Caco-2 (cell line): ENCODE measurements around the gene OASL. TPM values are rescaled to one million over a fixed set of nuclear protein-coding genes. Genes with fewer than 3 reads are reported as not detected.
A peak's percentile ranks its signal among the peaks of the same experiment; 100 is the strongest.
"Not testable (repeated sequence)": the region's sequence is repeated elsewhere in the genome, so short reads cannot be mapped to it uniquely, and the experiment has no call there.

ENCODE experiments used
- BruUV-seq: library from RNA; stranded (reverse); fragments of 400-500 nt; replicated peaks from 2 replicates; lab custom pipeline; 2021; lab: Mats Ljungman, UMichigan
- CTCF ChIA-PET: fragments of 300-600 bp; sonication (Branson Sonifier 250); formaldehyde crosslinking; loops from one replicate; lab custom pipeline; 2022; ENCODE audit warnings: antibody characterized with exemption; lab: Charles Lee
- POLR2A ChIA-PET: fragments of 300-600 bp; sonication (Branson Sonifier 250); formaldehyde crosslinking; loops from one replicate; lab custom pipeline; 2022; ENCODE audit warnings: antibody characterized with exemption; lab: Charles Lee
- DNase-seq, 2 experiments: peaks; one replicate each; pipeline versions ENCODE4 v3.0.0 to v3.0.0-alpha.2; 2020 to 2022
- H3K27me3 ChIP-seq: replicated peaks from 2 replicates; pipeline ENCODE4 v1.6.0; 2011; ENCODE audit warnings: low read length; ENCODE audit not compliant: control insufficient read depth, insufficient read depth
- H3K36me3 ChIP-seq: 2 replicates; pipeline ENCODE4 v1.5.1; 2011; ENCODE audit warnings: low read length; ENCODE audit not compliant: control insufficient read depth, insufficient read depth
- H3K4me1 ChIP-seq: fragments of 250-450 bp; sonication (Bioruptor Pico); 2 replicates; pipeline ENCODE4 v1.5.1; 2020; ENCODE audit warnings: mild to moderate bottlenecking
- H3K4me3 ChIP-seq: 2 replicates; pipeline ENCODE4 v1.5.1; 2011; ENCODE audit warnings: low read depth, mild to moderate bottlenecking, control low read depth, low read length
- H3K9me3 ChIP-seq: fragments of 250-450 bp; sonication (Bioruptor Pico); 2 replicates; pipeline ENCODE4 v1.5.1; 2020; ENCODE audit warnings: mild to moderate bottlenecking, moderate library complexity
- H3K27ac Mint-ChIP-seq: one replicate; pipeline ENCODE4 v1.8.0; 2022; ENCODE audit warnings: mixed read lengths; ENCODE audit not compliant: unreplicated experiment
- H3K27me3 Mint-ChIP-seq: one replicate; pipeline ENCODE4 v1.8.0; 2022; ENCODE audit warnings: mixed read lengths; ENCODE audit not compliant: insufficient read depth, unreplicated experiment
- H3K36me3 Mint-ChIP-seq: one replicate; pipeline ENCODE4 v1.8.0; 2022; ENCODE audit warnings: mild to moderate bottlenecking, mixed read lengths; ENCODE audit not compliant: insufficient read depth, unreplicated experiment
- H3K4me1 Mint-ChIP-seq: one replicate; pipeline ENCODE4 v1.8.0; 2022; ENCODE audit warnings: low read depth, mixed read lengths; ENCODE audit not compliant: unreplicated experiment
- H3K4me3 Mint-ChIP-seq: one replicate; pipeline ENCODE4 v1.8.0; 2022; ENCODE audit warnings: mild to moderate bottlenecking, moderate library complexity, mixed read lengths; ENCODE audit not compliant: unreplicated experiment
- H3K9me3 Mint-ChIP-seq: one replicate; pipeline ENCODE4 v1.8.0; 2022; ENCODE audit warnings: mixed read lengths; ENCODE audit not compliant: unreplicated experiment
- intact Hi-C: fragments of 100-400 bp; cut with micrococcal nuclease; formaldehyde crosslinking; loops from one replicate; pipeline ENCODE4 v1.10.0; 2022; ENCODE audit not compliant: unreplicated experiment
- total RNA-seq: library from RNA; stranded (reverse); gene quantifications from 2 replicates; pipeline ENCODE4 v1.2.3, GENCODE V29; 2022
- TF ChIP-seq, protein P1 (sequence below), 2 experiments: fragments of 200-600 bp in 1 of 2; IDR thresholded peaks; 1 replicate in 1 of 2; 2 replicates in 1 of 2; pipeline versions ENCODE4 v1.5.1 to v1.8.0; 2011 to 2022; ENCODE audit warnings: antibody characterized with exemption in 1 of 2, control low read depth in 1 of 2, inconsistent platforms in 1 of 2, low read depth in 1 of 2, low read length in 1 of 2, mild to moderate bottlenecking in 1 of 2, moderate library complexity in 1 of 2; ENCODE audit not compliant: insufficient read depth in 1 of 2, severe bottlenecking in 1 of 2, unreplicated experiment in 1 of 2

OASL gene
- total RNA-seq, 1 experiment from 2014 or later: 0.11 TPM

DNA sequence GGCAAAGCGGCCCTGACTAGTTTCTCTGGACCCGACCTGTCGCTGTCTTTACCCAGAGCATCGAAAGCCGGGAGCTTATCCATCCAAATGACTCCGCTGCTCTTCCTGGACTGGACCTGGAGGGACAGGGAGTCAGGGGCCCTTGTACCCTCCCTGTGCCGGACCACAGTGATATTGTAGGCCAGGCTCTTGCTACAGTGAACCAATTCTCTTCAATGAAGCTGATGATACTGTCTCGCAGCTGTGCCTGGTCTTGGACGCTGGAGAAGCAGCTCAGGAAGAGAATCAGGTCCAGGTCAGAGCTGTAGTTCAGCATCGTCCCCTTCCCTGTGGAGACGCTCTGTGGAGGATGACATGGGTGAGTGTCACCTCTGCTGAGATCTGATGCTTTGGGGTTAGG is 14.7 kb upstream of the OASL start:
- TF ChIP-seq, protein P1, sequence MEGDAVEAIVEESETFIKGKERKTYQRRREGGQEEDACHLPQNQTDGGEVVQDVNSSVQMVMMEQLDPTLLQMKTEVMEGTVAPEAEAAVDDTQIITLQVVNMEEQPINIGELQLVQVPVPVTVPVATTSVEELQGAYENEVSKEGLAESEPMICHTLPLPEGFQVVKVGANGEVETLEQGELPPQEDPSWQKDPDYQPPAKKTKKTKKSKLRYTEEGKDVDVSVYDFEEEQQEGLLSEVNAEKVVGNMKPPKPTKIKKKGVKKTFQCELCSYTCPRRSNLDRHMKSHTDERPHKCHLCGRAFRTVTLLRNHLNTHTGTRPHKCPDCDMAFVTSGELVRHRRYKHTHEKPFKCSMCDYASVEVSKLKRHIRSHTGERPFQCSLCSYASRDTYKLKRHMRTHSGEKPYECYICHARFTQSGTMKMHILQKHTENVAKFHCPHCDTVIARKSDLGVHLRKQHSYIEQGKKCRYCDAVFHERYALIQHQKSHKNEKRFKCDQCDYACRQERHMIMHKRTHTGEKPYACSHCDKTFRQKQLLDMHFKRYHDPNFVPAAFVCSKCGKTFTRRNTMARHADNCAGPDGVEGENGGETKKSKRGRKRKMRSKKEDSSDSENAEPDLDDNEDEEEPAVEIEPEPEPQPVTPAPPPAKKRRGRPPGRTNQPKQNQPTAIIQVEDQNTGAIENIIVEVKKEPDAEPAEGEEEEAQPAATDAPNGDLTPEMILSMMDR (IDR thresholded peaks at IDR 0.05; ENCODE audit: insufficient read depth in 1 of 2, low read depth in 1 of 2, low read length in 1 of 2, severe bottlenecking in 1 of 2, unreplicated experiment in 1 of 2): no peak
- intact Hi-C loops: no loop called here
- ChIA-PET POLR2A (no interaction called here), CTCF (interaction anchor here (0.5 kb wide), 1 partner anchor 1412 kb away, joined by 6 read pairs; no protein-coding TSS in a partner anchor)
- Histone ChIP-seq H3K27me3 (no peaks in the 10 kb centered on the region), H3K36me3 (no peaks in the 10 kb centered on the region), H3K4me1 (no peaks in the 10 kb centered on the region), H3K4me3 (no peak overlapping the region), H3K9me3 (no peaks in the 10 kb centered on the region)
- Mint-ChIP-seq H3K27me3 (no peaks in the 10 kb centered on the region), H3K4me1 (no peaks in the 10 kb centered on the region), H3K36me3 (no peaks in the 10 kb centered on the region), H3K27ac (no peak overlapping the region), H3K9me3 (no peaks in the 10 kb centered on the region), H3K4me3 (no peak overlapping the region)
- no peak for DNase-seq
- BruUV-seq: no TSS peak

DNA sequence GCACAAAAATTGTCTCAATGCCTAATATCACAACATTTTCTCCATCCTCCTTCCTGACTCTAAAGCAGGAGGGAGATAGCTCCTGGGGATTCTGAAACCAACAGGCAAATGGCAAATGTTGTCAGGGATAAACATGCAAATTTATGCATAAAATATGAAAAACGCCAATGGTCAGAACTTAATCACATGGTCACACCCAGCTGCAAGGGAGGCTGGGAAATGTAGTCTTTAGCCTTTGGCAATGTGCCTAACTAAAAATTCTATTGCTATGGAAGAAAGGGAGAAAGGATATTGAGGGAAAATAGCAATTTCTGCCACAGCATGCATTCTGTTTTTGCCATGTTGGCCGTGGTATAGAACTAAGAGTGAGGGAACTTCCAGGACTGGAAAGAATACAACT is 11.7 kb upstream of the OASL start:
- no TSS peak for BruUV-seq

DNA sequence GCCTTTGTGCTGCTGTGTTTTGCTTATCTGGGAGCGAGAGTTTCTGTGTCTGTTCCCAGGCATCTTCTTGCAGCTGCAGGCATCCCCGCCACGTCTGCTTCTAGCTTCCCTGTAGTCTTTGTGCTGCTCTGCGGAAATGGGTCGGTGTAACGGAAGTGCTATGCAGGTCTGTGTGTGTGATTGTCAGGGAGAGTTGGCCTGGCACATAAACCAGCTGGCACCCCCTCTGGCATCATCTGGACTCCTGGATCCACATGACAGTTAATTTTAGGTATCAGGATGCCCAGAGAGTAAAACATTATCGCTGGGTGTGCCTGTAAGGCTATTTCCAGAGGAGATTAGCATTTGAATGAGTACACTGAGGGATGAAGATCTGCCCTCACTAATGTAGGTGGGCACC is 9.4 kb upstream of the OASL start:
- H3K27me3 ChIP-seq: no peaks in the 10 kb centered on the region
- H3K4me1 ChIP-seq: no peaks in the 10 kb centered on the region
- Mint-ChIP-seq H3K4me3 (no peak overlapping the region), H3K27me3 (no peaks in the 10 kb centered on the region), H3K36me3 (no peaks in the 10 kb centered on the region), H3K9me3 (no peaks in the 10 kb centered on the region), H3K27ac (no peak overlapping the region), H3K4me1 (no peaks in the 10 kb centered on the region)
- H3K9me3 ChIP-seq: no peaks in the 10 kb centered on the region
- TF ChIP-seq, protein P1 (IDR thresholded peaks at IDR 0.05; ENCODE audit: insufficient read depth in 1 of 2, low read depth in 1 of 2, low read length in 1 of 2, severe bottlenecking in 1 of 2, unreplicated experiment in 1 of 2): no peak
- H3K36me3 ChIP-seq: no peaks in the 10 kb centered on the region
- no TSS peak for BruUV-seq
- POLR2A ChIA-PET: no interaction called here
- CTCF ChIA-PET: no interaction called here
- no peak for DNase-seq
- H3K4me3 ChIP-seq: no peak overlapping the region
- intact Hi-C loops: no loop called here

More for the DNA sequence above, 11.7 kb upstream of the OASL start:
- POLR2A ChIA-PET: no interaction called here
- Mint-ChIP-seq H3K4me1 (no peaks in the 10 kb centered on the region), H3K27me3 (no peaks in the 10 kb centered on the region), H3K4me3 (no peak overlapping the region), H3K27ac (no peak overlapping the region), H3K9me3 (no peaks in the 10 kb centered on the region), H3K36me3 (no peaks in the 10 kb centered on the region)
- intact Hi-C loops: no loop called here
- Histone ChIP-seq H3K27me3 (no peaks in the 10 kb centered on the region), H3K9me3 (no peaks in the 10 kb centered on the region), H3K4me1 (no peaks in the 10 kb centered on the region), H3K4me3 (no peak overlapping the region), H3K36me3 (no peaks in the 10 kb centered on the region)
- TF ChIP-seq, protein P1 (IDR thresholded peaks at IDR 0.05; ENCODE audit: insufficient read depth in 1 of 2, low read depth in 1 of 2, low read length in 1 of 2, severe bottlenecking in 1 of 2, unreplicated experiment in 1 of 2): no peak
- CTCF ChIA-PET: no interaction called here
- peak in 1 of 2 experiments; percentile 13 for DNase-seq

DNA sequence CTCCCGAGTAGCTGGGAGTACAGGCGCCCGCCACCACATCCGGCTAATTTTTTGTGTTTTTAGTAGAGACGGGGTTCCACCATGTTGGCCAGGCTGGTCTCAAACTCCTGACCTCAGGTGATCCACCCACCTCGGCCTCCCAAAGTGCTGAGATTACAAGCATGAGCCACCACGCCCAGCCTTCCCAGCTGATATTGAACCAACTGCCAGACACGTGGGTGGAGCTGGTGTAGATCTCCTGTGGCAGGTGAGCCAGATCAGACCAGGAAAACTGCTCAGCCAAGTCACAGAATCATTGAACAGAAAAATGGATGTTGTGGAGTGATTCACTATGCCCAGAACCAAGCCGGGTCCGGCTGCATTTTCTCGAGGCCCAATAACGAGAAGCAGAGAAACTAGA is 8.4 kb upstream of the OASL start:
- H3K4me1 Mint-ChIP-seq, H3K4me3 Mint-ChIP-seq, CTCF ChIA-PET, H3K36me3 Mint-ChIP-seq, POLR2A ChIA-PET, BruUV-seq, H3K9me3 ChIP-seq, intact Hi-C loops, H3K27me3 Mint-ChIP-seq, DNase-seq, H3K36me3 ChIP-seq, H3K4me1 ChIP-seq, H3K9me3 Mint-ChIP-seq, H3K27me3 ChIP-seq, H3K27ac Mint-ChIP-seq, H3K4me3 ChIP-seq: not testable (repeated sequence)
